HG03175 (cell line): ENCODE measurements around the gene SENP7.
"Not testable (repeated sequence)": the region's sequence is repeated elsewhere in the genome, so short reads cannot be mapped to it uniquely, and the experiment has no call there.

Experiments
- ATAC-seq: cut with Tn5 transposase; IDR thresholded peaks from one replicate; pipeline ENCODE4 v1.9.1; 2021; ENCODE audit warnings: mild to moderate bottlenecking, moderate library complexity; ENCODE audit not compliant: unreplicated experiment

The SENP7 gene

DNA sequence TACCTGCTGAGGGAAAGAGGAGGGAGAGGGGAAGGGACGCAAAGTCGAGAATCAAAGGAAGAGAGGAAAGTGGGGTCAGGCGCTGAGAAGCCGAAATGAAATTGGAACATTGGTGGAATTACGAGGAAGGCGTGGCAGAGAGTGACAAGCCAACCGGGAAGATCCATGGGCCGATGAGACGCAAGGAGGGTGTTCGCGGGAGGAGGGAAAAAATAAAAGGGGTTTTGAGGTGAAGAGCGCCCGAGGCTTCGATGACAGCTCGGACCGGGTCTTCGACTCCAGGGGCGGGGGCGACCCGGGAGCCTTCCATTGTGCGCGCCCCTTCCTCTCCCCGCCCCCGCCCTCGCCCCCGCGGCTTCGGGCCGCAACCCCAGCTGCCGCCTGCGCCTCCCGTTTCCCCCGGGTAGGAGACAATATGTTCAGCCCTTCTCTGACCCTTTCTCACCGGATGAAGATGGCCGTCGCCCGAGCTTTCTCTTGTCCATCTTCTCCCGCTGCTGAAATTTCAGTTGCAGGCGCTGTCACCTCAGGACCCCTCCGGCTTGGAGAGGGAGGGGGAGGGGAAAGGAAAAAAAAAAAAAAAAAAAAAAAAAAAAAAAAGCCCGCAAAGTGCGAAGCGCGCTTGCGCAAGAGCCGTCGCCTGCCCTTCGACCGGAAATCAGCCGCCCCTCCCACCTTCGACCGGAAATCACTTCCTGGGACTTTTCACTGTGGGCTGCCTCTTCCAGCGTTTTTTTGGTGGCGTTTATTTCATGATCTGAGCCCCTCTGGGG lies at the start of gene SENP7:
Gene SENP7, minus strand, starts transcription at position 567 of the 773 bp plus-strand sequence. Its CDS starts 82 bp downstream, at position 485.
- peak; percentile 64 for ATAC-seq

DNA sequence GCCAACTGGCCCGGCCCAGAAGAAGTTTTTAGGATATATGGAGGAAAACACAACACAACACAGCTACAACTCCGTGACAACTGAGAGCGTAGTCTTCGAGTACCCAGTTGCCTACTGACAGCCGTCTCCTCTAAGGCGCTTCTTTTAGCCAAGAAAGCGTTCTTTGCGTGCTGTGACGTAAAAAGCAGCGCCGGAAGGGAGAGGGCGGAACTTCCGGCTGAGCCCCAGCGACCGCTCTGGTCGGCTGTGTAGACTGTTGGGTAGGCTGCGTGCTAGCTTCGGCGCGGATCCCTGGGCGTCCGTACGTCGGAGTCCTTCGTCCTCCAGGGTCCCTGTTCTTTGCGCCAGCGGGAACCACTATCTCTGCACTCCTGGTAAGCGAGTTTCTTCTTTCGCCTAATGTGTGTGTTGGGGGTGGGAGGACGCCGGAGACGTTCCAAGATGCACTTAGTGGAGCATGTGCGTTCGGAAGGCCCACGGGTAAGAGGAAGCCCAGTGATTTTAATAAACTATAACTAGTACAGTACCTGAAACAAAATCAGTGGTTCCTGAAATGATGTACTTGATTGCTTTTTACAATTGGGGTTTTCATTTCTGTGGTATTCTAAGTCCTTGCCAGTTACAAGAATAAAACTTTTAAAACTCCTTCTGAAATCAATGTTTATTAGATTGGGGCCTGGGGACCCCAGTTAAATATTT lies 48.8 kb upstream of the SENP7 start, which contains the start of gene TRMT10C:
Gene TRMT10C, plus strand, starts transcription at position 239 of the 699 bp plus-strand sequence. CDS start 2,914 bp downstream, outside the sequence.
- ATAC-seq, result peak; percentile 100

DNA sequence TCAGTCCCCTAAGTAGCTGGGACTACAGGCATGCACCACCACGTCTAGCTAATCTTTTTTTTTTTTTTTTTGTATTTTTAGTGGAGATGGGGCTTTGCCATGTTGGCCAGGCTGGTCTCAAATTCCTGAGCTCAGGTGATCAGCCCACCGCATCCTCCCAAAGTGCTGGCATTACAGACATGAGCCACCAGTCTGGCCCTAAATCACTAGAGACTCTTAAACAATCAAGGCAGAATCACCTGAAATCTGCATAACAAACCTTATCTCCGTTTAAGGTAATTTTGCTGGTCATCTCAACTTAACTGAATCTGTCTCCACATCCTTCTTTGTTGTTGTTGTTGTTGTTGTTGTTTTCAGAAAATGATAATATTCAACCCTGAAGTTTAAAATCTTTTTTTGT lies 43.1 kb upstream of the SENP7 start:
- no peak for ATAC-seq

DNA sequence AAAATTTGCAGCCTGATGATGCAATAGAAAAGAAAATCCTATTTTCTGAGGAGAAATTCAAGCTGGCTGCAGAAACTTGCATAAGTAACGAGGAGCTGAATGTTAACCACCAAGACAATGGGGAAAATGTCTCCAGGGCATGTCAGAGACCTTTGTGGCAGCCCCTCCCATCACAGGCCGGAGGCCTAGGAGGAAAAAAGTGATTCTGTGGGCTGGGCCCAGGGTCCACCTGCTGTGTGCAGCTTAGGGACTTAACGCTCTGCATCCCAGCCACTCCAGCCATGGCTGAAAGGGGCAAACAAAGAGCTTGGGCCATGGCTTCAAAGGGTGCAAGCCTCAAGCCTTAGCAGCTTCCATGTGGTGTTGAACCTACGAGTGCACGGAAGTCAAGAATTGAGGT lies 40.4 kb upstream of the SENP7 start:
- not testable (repeated sequence) for ATAC-seq

GRCh38 chr3:101551359-101552081 lies 38.5 kb upstream of the SENP7 start:
- ATAC-seq, result not testable (repeated sequence)

- no peak for ATAC-seq
Observed at GRCh38 chr3:101549473-101549872, 36.5 kb upstream of the SENP7 start.

GRCh38 chr3:101548527-101549105 lies 35.6 kb upstream of the SENP7 start:
- no peak for ATAC-seq

GRCh38 chr3:101544161-101544850 lies 31.3 kb upstream of the SENP7 start:
- no peak for ATAC-seq

- ATAC-seq, result no peak
Observed at GRCh38 chr3:101542957-101543356, 29.9 kb upstream of the SENP7 start.

DNA sequence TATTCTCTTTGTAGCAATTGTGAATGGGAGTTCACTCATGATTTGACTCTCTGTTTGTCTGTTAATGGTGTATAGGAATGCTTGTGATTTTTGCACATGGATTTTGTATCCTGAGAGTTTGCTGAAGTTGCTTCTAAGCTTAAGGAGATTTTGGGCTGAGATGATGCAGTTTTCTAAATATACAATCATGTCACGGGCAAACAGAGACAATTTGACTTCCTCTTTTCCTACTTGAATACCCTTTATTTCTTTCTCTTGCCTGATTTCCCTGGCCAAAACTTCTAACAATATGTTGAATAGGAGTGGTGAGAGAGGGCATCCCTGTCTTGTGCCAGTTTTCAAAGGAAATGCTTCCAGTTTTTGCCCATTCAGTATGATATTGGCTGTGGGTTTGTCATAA lies 23.9 kb upstream of the SENP7 start:
- not testable (repeated sequence) for ATAC-seq

GRCh38 chr3:101536266-101536665 lies 23.3 kb upstream of the SENP7 start:
- ATAC-seq, result no peak

DNA sequence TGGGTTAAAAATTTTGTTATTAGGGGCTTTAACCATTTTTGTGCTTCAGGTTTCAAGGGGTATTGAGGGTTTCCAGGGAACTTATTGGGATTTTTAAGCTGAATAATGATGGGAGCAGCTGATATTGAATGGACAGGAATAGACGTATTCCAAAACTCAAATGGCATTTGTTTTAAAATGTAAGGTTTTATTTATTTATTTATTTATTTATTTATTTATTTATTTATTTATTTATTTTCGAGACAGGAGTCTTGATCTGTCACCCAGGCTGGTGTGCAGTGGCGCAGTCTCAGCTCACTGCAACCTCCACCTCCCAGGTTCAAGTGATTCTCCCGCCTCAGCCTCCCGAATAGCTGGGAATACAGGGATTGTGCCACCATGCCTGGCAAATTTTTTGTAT lies 22.2 kb upstream of the SENP7 start:
- no peak for ATAC-seq

- no peak for ATAC-seq
Observed at GRCh38 chr3:101533603-101533968, 20.6 kb upstream of the SENP7 start.

DNA sequence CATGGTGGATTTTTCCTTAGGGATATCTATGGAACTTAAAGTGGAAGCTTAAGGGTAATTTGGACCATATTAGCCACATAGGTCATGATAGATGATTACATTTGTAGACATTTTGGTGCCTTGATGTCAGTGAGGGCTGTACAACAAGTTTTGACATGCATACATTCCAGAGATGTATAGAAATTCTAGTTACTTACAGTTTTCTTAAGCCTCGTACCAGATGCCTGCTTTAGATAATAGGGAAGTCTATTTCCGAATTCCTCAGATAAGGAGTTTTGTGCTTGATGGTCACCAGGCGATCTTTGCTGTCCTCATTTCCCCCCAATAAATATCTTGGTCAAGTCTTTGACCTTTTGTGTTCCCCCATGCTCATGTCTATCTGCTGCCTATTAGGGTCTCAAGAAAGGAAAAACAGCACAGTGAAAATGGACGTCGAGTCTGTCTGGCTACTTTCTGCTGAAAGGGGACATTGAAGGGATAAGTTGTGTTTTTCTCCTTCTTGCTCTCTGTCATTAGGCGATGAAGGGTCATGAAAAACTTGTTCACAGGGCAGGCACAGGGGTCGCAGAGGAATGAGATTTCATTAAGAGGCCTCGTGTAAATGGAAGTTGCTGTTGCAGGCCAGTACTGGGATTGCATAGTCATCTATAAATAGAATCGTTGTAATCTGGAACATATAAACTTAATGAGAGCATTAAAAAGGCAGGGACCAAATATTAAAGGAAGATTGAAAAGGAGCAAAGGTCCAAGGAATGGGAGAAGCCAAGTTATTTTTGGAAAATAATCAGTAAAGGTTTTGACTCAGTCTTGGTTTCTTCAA lies 20.0 kb upstream of the SENP7 start:
- no peak for ATAC-seq

GRCh38 chr3:101531473-101532086 lies 18.6 kb upstream of the SENP7 start:
- no peak for ATAC-seq

DNA sequence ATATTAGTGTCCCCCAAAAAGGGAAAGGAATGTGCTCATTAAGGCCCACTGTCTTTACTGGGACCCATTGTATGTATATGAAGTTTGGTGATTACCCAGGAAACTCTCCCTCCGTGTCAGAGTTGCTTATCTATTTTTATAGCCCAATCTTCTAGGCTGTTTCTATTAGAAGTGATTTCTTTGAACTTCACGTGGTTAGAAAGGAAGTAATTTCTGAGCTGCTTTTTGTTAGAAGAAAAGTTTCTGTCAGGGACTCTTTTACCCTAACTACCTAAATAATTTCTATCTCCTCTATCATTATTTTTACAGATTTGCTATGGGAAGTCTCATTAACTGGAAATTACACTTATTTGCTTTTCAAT lies 17.7 kb upstream of the SENP7 start:
- no peak for ATAC-seq

DNA sequence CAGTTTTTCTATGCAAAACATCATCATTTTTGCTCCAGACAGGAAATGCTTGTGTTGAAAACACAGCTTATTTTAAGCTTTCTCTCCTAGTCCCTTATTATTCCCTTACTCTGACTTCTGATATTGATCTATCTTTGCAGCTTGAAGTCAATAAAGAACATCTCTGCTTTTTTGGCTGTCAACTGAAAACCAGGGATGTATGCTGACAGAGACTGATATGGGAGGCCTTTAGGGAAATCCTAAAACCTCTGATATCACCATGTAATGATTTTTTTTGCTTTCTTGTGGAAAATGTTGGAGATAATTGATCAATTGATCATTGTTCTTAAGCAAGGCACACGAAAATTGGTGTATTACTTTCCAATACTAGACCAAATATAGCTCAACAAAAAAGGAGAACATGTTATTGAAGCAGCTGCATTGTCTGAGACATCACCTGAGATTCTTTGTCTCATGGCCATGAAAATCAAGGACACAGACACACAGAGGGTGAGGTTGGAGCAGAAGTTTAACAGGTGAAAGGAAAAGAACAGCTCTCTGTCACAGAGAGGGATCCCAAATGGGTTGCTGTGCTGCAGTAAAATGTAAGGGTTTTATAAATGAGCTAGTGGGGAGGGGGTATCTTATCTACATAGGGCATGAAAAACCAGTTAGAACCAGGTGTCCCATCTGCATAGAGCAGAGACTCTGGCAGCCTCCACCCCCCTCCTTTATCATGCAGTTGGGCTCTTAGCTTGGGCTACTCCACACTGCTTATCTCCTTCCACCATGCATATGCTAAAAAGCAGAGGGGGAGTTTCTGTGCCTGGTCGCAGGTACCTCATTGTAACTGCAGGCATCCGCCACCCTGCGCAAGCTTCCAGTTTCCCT lies 17.0 kb upstream of the SENP7 start:
- no peak for ATAC-seq

DNA sequence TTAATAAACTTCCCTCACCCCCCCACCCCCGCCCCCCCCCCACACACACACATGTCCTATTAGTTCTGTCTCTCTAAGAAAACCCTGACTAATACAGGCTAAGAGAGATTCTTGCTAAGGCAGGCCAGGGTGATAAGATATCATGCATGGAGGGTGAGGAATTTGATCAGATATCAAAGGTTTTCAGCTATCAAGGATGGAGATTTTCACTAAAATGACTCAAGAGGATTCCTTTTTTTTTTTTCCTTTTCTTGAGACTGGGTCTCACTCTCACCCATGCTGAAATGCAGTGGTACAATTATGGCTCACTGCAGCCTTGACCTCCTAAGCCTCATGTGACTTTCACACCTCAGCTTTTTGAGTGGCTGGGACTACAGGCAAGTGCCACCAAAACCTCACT lies 14.9 kb upstream of the SENP7 start:
- ATAC-seq, result no peak
